Kidney epithelial cell (primary cell): ENCODE data around the gene ANKS1A. TPM values are rescaled to one million over a fixed set of nuclear protein-coding genes. Genes with fewer than 3 reads are reported as not detected.

Experiments used
- DNase-seq: peaks from one replicate; pipeline ENCODE4 v3.0.0-alpha.2; 2010; ENCODE audit warnings: low read depth
- H3K27me3 ChIP-seq: 2 replicates; pipeline ENCODE4 v1.6.0; 2011; ENCODE audit warnings: low read length; ENCODE audit not compliant: control insufficient read depth, insufficient read depth
- H3K36me3 ChIP-seq: 2 replicates; pipeline ENCODE4 v1.5.1; 2011; ENCODE audit warnings: low read length; ENCODE audit not compliant: control insufficient read depth, insufficient read depth
- H3K4me3 ChIP-seq: 2 replicates; pipeline ENCODE4 v1.5.1; 2011; ENCODE audit warnings: low read depth, mild to moderate bottlenecking, control low read depth, low read length
- total RNA-seq: library from RNA; depleted of rRNA; stranded (reverse); fragments of >200 nt; gene quantifications from 2 replicates; pipeline ENCODE4 v1.2.3, GENCODE V29; 2015
- TF ChIP-seq, protein P1 (sequence below): IDR thresholded peaks from 2 replicates; pipeline ENCODE4 v1.5.1; 2011; ENCODE audit warnings: mild to moderate bottlenecking, moderate library complexity, low read length, control low read depth, inconsistent platforms; ENCODE audit not compliant: insufficient read depth, poor library complexity, severe bottlenecking

Gene ANKS1A
- total RNA-seq, 1 donor from 2014 or later, result 20.2 TPM

DNA sequence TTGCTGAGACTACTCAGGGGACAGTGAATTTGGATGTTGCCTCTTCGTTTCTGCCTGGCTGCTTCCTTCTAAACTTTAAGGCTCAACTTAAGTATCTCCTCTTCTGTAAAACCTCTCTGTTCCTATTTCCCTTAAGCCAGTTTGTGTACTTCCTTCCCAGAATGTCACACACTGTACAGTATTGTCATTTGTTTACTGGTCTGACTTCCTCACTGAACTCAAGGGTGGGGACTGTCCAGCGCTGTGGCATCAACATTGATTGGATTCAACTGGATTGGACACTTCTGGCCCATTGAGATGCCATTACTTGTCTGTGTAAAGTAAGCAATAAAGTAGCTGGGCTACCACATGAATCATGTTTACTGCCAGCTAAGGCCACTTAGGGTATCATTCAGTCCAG is 69.7 kb downstream of the ANKS1A start:
- H3K27me3 ChIP-seq, result no peaks in the 10 kb centered on the region
- TF ChIP-seq, protein P1, sequence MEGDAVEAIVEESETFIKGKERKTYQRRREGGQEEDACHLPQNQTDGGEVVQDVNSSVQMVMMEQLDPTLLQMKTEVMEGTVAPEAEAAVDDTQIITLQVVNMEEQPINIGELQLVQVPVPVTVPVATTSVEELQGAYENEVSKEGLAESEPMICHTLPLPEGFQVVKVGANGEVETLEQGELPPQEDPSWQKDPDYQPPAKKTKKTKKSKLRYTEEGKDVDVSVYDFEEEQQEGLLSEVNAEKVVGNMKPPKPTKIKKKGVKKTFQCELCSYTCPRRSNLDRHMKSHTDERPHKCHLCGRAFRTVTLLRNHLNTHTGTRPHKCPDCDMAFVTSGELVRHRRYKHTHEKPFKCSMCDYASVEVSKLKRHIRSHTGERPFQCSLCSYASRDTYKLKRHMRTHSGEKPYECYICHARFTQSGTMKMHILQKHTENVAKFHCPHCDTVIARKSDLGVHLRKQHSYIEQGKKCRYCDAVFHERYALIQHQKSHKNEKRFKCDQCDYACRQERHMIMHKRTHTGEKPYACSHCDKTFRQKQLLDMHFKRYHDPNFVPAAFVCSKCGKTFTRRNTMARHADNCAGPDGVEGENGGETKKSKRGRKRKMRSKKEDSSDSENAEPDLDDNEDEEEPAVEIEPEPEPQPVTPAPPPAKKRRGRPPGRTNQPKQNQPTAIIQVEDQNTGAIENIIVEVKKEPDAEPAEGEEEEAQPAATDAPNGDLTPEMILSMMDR, result no peak
- no peak overlapping the region for H3K4me3 ChIP-seq
- no peak for DNase-seq
- H3K36me3 ChIP-seq, result no peaks in the 10 kb centered on the region

- H3K27me3 ChIP-seq, result no peaks in the 10 kb centered on the region
- no peak for DNase-seq
- TF ChIP-seq, protein P1, result no peak
- H3K36me3 ChIP-seq, result no peaks in the 10 kb centered on the region
- no peak overlapping the region for H3K4me3 ChIP-seq
Measured at GRCh38 chr6:34959224-34959623, 70.2 kb downstream of the ANKS1A start.

DNA sequence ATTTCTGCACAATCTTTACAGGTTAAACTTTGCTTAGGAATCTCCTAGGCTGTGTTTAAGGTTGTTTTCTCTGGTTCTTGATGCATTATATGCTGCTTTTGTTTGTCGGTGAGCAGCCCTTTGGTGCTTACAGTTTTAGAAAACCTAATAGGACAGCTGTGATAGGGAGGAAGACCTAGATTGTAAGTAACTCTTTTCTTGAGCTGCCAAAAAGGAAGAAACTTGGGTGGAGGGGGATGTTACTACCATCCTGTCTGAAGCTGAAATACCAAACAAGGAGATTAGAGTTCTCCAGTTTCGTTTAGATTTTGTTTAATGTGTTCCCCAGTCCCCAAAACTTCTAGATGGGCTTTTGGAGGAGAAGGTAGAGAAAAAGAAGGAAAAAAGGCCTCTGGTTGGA is 72.0 kb downstream of the ANKS1A start:
- DNase-seq, result no peak
- H3K27me3 ChIP-seq, result no peaks in the 10 kb centered on the region
- TF ChIP-seq, protein P1, result no peak
- H3K36me3 ChIP-seq, result no peaks in the 10 kb centered on the region
- H3K4me3 ChIP-seq, result no peak overlapping the region

- no peak for DNase-seq
- no peaks in the 10 kb centered on the region for H3K36me3 ChIP-seq
- H3K4me3 ChIP-seq, result no peak overlapping the region
- no peaks in the 10 kb centered on the region for H3K27me3 ChIP-seq
- TF ChIP-seq, protein P1, result no peak
Measured at GRCh38 chr6:34961574-34961973, 72.5 kb downstream of the ANKS1A start.

DNA sequence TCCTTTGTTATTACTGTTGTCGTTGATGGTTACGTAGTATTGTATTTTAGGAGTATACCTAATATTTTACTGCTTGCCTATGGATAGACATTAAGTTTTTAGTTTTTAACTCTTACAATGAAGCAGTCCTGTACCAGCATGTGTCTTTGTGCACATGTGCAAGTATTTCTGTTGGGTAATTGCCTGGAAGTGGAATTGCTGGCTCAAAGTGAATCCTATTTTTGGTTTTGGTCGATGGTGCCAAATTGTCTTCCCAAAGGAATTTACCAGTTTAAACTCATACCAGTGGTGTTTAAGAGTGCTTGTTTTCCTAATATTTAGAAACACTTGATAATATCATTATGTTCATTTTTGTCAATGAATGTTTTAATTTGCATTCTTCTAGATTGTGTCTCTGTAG is 75.5 kb downstream of the ANKS1A start:
- H3K36me3 ChIP-seq, result no peaks in the 10 kb centered on the region
- H3K4me3 ChIP-seq, result no peak overlapping the region
- TF ChIP-seq, protein P1, result no peak
- no peaks in the 10 kb centered on the region for H3K27me3 ChIP-seq
- DNase-seq, result no peak

DNA sequence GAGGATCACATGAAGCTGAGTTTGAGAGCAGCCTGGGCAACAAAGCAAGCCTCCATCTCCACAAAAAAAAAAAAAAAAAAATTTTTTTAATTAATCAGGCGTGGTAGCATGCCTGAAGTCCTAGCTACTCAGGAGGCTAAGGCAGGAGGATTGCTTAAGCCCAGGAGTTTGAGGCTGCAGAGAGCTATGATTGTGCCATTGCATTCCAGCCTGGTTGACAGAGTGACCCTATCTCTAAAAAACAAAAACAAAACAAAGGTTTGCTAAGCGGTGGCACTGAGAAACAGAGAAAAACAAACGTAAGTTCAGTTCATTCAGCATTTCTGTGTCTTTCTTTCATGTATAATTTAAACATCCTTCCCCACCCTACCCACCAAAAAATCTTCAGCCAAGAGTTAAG is 78.4 kb downstream of the ANKS1A start:
- Histone ChIP-seq H3K27me3 (no peaks in the 10 kb centered on the region), H3K4me3 (no peak overlapping the region), H3K36me3 (no peaks in the 10 kb centered on the region)
- TF ChIP-seq, protein P1, result no peak
- DNase-seq, result no peak
